ENCODE data around the gene CA5A. TPM values are rescaled to one million over a fixed set of nuclear protein-coding genes. Genes with fewer than 3 reads are reported as not detected.
A peak's percentile ranks its signal among the peaks of the same experiment; 100 is the strongest.

CA5A gene
- total and polyA plus RNA-seq, 2 experiments from 2014 or later: not detected

DNA sequence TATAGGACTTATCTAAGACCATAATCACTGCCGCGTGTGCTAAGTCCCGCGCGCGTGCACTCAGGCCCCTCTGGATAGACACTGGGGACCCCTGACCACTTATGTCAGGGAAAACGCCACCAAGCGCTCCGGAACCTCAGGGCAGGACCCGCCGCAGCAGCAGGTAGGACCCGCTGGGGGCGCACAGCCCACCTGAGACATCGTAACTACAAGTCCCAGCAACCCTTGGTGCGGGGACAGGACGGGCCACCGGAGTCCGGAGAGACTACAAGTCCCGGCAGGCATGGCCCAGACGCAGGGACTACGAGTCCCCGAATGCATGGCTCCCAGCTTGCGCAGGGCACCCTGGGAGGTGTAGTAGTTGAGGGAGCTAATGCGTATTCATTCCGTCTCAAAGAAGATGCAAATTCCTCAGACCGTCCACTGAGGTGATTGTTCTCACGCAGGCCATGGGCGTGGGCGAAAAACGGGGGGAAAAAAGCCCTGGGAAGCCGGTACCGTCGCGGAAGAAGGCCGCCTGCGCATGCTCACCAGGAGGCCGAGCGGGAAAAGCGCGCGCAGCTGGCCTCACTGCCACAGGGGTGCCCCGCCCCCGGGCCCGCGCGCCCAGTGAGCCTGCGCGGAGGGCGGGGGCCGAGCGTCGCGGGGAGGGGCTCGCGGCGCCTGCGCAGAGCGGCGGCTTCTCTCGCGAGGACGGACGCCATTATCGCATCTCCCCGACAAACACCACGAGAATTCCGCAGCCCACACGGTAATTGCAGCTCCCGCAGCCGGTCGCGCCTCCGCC is 14.6 kb upstream of the CA5A start, which contains the start of gene BANP:
TSS of gene BANP (plus strand) at position 670 of the 787 bp plus-strand sequence. CDS start 23,682 bp downstream, outside the sequence.
- DNase-seq (ENCODE audit: low spot score): peak; percentile 100
- peak within 1 kb of the TSS; percentile 99 for H3K4me2 ChIP-seq
- Mint-ChIP-seq H3K27ac (peak within 1 kb of the TSS; percentile 100), H3K27me3 (ENCODE audit: insufficient read depth, low read depth, poor library complexity) (peaks cover 10% of the 10 kb centered on the region), H3K36me3 (ENCODE audit: low read depth) (peaks cover 19% of the 10 kb centered on the region), H3K9me3 (no peaks in the 10 kb centered on the region), H3K4me1 (peaks cover 41% of the 10 kb centered on the region), H3K4me3 (peak within 1 kb of the TSS; percentile 96)
- peak within 1 kb of the TSS; percentile 100 for H3K4me3 ChIP-seq
- H3K27ac ChIP-seq (ENCODE audit: low read depth): peak within 1 kb of the TSS; percentile 95
- H3K4me1 ChIP-seq (ENCODE audit: insufficient read depth): peaks cover 10% of the 10 kb centered on the region
- peaks cover 18% of the 10 kb centered on the region for H4K20me1 ChIP-seq (replicated peaks; ENCODE audit: insufficient read depth)
- no peaks in the 10 kb centered on the region for H3K36me3 ChIP-seq (ENCODE audit: insufficient read depth)
- peak within 1 kb of the TSS; percentile 95 for H2AFZ ChIP-seq
- TF ChIP-seq EZH2 (IDR thresholded peaks at IDR 0.05; ENCODE audit: low read depth, unreplicated experiment): no peak
- TF ChIP-seq, protein P1, sequence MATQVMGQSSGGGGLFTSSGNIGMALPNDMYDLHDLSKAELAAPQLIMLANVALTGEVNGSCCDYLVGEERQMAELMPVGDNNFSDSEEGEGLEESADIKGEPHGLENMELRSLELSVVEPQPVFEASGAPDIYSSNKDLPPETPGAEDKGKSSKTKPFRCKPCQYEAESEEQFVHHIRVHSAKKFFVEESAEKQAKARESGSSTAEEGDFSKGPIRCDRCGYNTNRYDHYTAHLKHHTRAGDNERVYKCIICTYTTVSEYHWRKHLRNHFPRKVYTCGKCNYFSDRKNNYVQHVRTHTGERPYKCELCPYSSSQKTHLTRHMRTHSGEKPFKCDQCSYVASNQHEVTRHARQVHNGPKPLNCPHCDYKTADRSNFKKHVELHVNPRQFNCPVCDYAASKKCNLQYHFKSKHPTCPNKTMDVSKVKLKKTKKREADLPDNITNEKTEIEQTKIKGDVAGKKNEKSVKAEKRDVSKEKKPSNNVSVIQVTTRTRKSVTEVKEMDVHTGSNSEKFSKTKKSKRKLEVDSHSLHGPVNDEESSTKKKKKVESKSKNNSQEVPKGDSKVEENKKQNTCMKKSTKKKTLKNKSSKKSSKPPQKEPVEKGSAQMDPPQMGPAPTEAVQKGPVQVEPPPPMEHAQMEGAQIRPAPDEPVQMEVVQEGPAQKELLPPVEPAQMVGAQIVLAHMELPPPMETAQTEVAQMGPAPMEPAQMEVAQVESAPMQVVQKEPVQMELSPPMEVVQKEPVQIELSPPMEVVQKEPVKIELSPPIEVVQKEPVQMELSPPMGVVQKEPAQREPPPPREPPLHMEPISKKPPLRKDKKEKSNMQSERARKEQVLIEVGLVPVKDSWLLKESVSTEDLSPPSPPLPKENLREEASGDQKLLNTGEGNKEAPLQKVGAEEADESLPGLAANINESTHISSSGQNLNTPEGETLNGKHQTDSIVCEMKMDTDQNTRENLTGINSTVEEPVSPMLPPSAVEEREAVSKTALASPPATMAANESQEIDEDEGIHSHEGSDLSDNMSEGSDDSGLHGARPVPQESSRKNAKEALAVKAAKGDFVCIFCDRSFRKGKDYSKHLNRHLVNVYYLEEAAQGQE (IDR thresholded peaks at IDR 0.05; ENCODE audit: unreplicated experiment): no peak
- no peak for TF ChIP-seq JUNB (IDR thresholded peaks at IDR 0.05; ENCODE audit: unreplicated experiment)
- TF ChIP-seq, protein P2, sequence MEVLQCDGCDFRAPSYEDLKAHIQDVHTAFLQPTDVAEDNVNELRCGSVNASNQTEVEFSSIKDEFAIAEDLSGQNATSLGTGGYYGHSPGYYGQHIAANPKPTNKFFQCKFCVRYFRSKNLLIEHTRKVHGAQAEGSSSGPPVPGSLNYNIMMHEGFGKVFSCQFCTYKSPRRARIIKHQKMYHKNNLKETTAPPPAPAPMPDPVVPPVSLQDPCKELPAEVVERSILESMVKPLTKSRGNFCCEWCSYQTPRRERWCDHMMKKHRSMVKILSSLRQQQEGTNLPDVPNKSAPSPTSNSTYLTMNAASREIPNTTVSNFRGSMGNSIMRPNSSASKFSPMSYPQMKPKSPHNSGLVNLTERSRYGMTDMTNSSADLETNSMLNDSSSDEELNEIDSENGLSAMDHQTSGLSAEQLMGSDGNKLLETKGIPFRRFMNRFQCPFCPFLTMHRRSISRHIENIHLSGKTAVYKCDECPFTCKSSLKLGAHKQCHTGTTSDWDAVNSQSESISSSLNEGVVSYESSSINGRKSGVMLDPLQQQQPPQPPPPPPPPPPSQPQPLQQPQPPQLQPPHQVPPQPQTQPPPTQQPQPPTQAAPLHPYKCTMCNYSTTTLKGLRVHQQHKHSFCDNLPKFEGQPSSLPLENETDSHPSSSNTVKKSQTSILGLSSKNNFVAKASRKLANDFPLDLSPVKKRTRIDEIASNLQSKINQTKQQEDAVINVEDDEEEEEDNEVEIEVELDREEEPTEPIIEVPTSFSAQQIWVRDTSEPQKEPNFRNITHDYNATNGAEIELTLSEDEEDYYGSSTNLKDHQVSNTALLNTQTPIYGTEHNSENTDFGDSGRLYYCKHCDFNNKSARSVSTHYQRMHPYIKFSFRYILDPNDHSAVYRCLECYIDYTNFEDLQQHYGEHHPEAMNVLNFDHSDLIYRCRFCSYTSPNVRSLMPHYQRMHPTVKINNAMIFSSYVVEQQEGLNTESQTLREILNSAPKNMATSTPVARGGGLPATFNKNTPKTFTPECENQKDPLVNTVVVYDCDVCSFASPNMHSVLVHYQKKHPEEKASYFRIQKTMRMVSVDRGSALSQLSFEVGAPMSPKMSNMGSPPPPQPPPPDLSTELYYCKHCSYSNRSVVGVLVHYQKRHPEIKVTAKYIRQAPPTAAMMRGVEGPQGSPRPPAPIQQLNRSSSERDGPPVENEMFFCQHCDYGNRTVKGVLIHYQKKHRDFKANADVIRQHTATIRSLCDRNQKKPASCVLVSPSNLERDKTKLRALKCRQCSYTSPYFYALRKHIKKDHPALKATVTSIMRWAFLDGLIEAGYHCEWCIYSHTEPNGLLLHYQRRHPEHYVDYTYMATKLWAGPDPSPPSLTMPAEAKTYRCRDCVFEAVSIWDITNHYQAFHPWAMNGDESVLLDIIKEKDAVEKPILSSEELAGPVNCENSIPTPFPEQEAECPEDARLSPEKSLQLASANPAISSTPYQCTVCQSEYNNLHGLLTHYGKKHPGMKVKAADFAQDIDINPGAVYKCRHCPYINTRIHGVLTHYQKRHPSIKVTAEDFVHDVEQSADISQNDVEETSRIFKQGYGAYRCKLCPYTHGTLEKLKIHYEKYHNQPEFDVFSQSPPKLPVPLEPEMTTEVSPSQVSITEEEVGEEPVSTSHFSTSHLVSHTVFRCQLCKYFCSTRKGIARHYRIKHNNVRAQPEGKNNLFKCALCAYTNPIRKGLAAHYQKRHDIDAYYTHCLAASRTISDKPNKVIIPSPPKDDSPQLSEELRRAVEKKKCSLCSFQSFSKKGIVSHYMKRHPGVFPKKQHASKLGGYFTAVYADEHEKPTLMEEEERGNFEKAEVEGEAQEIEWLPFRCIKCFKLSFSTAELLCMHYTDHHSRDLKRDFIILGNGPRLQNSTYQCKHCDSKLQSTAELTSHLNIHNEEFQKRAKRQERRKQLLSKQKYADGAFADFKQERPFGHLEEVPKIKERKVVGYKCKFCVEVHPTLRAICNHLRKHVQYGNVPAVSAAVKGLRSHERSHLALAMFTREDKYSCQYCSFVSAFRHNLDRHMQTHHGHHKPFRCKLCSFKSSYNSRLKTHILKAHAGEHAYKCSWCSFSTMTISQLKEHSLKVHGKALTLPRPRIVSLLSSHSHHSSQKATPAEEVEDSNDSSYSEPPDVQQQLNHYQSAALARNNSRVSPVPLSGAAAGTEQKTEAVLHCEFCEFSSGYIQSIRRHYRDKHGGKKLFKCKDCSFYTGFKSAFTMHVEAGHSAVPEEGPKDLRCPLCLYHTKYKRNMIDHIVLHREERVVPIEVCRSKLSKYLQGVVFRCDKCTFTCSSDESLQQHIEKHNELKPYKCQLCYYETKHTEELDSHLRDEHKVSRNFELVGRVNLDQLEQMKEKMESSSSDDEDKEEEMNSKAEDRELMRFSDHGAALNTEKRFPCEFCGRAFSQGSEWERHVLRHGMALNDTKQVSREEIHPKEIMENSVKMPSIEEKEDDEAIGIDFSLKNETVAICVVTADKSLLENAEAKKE (CRISPR knock-in tag; IDR thresholded peaks at IDR 0.05): no peak
- TF ChIP-seq POLR2AphosphoS5 (IDR thresholded peaks at IDR 0.05; ENCODE audit: low read depth): peak; percentile 64
- TF ChIP-seq ZNF331 (CRISPR knock-in tag; IDR thresholded peaks at IDR 0.05; ENCODE audit: low read depth): no peak
- peak; percentile 93; the same call in 1 of the 2 replicates for TF ChIP-seq ZNF114 (CRISPR knock-in tag; IDR thresholded peaks at IDR 0.05)
- no peak for TF ChIP-seq STAT1 (IDR thresholded peaks at IDR 0.05; ENCODE audit: unreplicated experiment)
- TF ChIP-seq NANOG (IDR thresholded peaks at IDR 0.05; ENCODE audit: borderline replicate concordance): no peak; the same call in 1 of the 2 replicates
- TF ChIP-seq CREB1 (CRISPR knock-in tag; IDR thresholded peaks at IDR 0.05; ENCODE audit: low read depth): peak; percentile 86
- peak; percentile 34 to 47; a peak in 3 of 4 replicates for TF ChIP-seq CTCF (conservative IDR thresholded peaks at IDR 0.05; ENCODE audit: low read depth in 2 of 2)
- TF ChIP-seq ETS1 (IDR thresholded peaks at IDR 0.05): peak; percentile 100
- 0 out of 2 replicates have a peak, but pooled peaks cover 5% of the 10 kb centered on the region for H3F3A ChIP-seq (replicated peaks; ENCODE audit: low read depth)
- peak; percentile 97 for ATAC-seq
- H3K9me2 ChIP-seq (ENCODE audit: insufficient read depth): no peaks in the 10 kb centered on the region
- H3K79me2 ChIP-seq (replicated peaks; ENCODE audit: insufficient read depth): peaks cover 42% of the 10 kb centered on the region
- H3K27me3 ChIP-seq (ENCODE audit: insufficient read depth): no peaks in the 10 kb centered on the region

Data from GM23338 (cell line).